GM18870 (cell line): ENCODE measurements around the gene ARMC3.

Experiments
- ATAC-seq: cut with Tn5 transposase; IDR thresholded peaks from one replicate; pipeline ENCODE4 v1.9.1; 2021; ENCODE audit warnings: moderate library complexity; ENCODE audit not compliant: unreplicated experiment

ARMC3 gene

GRCh38 chr10:22988581-22989360, 60.9 kb downstream of the ARMC3 start:
- peak; percentile 44 for ATAC-seq

- no peak for ATAC-seq
Observed at GRCh38 chr10:22990443-22990842, 62.6 kb downstream of the ARMC3 start.

- no peak for ATAC-seq
Observed at GRCh38 chr10:22992075-22992474, 64.2 kb downstream of the ARMC3 start.

DNA sequence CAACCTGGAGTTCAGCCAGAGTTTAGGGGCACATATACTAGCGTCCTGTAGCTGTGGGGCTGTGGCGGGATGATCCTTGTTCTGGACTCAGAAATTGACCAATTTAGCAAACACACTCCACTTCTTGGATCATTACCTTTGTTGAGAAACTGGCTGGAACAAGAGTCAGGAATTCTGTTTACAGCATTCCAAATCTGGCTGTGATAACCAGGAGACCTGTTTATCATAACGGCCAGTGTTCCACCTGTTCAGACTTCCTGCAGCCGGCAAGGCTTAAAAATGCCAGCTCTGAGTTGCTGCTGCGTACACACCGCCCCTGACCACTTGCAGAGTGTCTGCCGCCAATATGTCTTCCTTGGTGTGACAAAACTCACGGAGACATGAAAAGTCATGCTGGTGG, 64.8 kb downstream of the ARMC3 start:
- no peak for ATAC-seq

DNA sequence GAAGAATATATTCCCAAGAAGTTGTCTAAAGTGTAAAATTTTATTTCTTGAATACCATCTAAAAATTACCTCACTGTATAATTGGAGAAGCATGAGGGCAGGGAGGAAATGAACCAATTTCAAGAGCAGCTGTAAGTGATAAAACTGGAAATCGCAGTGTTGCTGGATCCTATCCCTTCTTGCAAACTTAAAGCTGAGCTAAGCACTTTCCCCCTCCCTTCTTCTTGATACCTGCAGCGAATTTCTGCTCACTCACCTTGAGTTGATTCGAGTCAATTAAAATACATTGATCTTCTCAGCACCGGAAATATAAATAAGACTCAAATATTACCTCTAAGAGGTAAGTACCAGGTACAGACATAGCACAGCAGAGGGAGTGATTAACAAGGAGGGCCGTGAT, 65.5 kb downstream of the ARMC3 start:
- ATAC-seq, result no peak

DNA sequence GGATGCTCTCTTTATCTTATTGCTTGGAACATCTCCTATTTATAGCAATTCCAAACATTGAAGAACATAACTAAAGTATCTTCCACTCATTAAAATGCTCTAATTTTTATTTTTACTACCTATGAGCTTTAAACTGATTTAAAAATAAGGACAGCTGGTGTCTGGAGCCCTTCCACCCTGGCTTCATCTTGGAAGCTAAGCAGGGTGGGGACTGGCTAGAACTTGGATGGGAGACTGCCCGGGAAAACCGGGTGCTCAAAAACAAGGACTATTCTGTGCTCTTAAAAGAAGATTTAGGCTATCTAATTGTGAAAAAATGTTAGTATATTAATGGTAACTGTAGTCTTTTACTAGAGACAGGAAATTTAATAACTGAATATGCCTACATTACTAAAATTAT, 69.2 kb downstream of the ARMC3 start:
- no peak for ATAC-seq

- no peak for ATAC-seq
Observed at GRCh38 chr10:22998091-22998490, 70.2 kb downstream of the ARMC3 start.

- ATAC-seq, result no peak
Observed at GRCh38 chr10:22999942-23000341, 72.1 kb downstream of the ARMC3 start.

GRCh38 chr10:23001901-23002516, 74.2 kb downstream of the ARMC3 start:
- ATAC-seq, result no peak

GRCh38 chr10:23005150-23005549, 77.3 kb downstream of the ARMC3 start:
- ATAC-seq, result no peak

DNA sequence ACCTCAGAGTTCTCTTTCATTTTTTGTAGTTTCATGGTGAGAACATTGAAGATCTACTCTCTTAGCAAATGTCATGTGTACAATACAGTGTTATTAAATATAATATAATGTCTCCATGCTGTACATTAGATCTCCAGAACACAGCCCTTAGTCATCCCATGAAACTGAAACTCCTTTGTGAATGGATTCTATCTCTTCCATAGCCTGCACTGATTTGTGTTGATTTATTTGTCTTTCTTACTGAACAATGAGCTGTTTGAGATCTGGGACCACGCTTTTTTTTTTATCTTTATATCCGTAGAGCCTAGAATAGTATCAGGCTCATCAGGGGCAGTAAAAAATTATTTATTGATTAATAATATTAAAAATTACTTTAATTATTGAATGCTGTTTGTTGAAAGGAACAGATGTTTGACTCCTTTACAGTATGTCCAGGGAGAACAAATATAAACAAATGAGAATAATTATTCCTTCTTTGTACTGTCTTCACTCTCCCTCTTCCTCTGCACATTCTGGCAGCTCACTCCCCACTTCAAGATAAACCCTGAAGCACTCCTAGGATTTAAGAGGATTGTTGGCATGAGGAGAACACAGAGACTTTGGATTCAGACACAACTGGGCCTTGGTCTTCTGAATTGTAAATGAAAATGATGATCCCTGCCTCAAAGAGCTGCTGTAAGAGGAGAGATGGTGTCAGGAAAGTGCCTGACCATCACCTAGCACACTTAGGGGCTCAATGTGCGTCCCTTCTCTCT, 85.9 kb downstream of the ARMC3 start:
- ATAC-seq, result no peak

- peak; percentile 94 for ATAC-seq
Observed at GRCh38 chr10:23015021-23015707, 87.3 kb downstream of the ARMC3 start.

DNA sequence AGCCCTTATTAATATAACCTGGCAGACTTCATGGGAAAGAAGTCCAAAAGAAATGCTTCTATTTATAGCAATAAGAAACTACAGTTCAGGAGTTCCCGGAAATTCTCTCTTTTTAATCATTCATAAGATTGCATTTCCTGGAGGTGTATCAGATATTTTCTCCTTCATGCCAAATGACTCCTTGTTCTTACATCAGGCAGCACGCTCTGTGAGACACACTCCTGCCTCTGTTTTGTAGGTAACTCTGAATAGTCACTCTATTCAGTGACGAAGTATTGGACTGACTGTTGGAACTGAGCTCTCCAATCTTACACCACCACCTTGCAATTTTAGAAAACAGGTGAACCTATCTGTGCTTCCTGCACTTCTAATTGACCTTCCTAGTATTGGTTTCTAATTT, 88.8 kb downstream of the ARMC3 start:
- no peak for ATAC-seq

GRCh38 chr10:23019633-23020032, 91.8 kb downstream of the ARMC3 start:
- no peak for ATAC-seq

DNA sequence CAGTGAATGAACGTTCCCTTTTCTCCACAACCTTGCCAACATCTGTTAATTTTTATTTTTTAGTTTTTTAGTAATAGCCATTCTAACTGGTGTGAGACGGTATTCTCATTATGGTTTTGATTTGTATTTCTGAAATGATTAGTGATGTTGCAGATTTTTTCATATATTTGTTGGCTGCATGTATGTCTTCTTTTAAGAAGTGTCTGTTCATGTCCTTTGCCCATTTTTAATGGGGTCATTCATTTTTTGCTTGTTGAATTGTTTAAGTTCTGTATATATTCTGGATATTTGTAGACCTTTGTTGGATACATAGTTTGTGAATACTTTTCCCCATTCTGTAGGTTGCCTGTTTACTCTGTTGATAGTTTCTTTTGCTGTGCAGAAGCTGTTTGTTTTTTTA, 93.6 kb downstream of the ARMC3 start:
- ATAC-seq, result no peak

DNA sequence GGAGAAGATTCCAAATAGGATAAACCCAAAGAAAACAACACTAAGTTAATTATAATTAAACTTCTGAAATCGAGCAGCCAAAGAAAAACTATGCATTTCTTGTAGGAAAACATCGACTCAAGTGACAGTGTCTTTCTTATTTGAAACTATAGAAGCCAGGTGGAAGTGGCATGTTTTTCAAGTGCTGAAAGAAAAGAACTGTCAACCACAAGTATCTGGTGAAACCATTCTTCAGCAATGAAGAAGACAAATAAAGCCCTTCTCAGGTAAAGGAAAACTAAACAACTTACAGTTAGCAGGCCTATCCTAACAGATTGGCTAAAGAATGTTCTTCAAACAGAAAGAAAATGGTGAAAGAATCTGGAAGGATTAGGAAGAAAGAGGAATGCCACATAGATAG, 96.1 kb downstream of the ARMC3 start:
- no peak for ATAC-seq

GRCh38 chr10:23031318-23031717, 103.5 kb downstream of the ARMC3 start:
- ATAC-seq, result no peak

DNA sequence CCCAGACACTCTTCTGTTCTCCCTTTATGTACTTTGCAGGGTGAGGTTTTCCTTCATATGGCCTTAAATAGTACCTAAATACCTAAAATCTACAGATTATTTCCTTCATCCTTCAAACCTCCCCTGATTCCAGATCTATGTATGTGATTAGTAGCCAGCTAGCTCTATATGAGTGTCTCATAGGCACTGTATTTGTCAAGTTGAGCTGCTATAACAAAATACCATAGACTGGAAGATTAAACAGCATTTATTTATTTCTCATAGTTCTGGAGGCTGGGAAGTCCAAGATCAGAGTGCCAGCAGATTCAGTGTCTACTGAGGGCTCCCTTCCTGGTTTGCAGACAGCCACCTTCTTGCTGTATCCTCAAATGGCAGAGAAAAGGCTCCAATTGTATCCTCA, 106.9 kb downstream of the ARMC3 start:
- no peak for ATAC-seq

GRCh38 chr10:23035569-23035968, 107.7 kb downstream of the ARMC3 start:
- no peak for ATAC-seq

GRCh38 chr10:23037152-23037551, 109.3 kb downstream of the ARMC3 start:
- ATAC-seq, result no peak

DNA sequence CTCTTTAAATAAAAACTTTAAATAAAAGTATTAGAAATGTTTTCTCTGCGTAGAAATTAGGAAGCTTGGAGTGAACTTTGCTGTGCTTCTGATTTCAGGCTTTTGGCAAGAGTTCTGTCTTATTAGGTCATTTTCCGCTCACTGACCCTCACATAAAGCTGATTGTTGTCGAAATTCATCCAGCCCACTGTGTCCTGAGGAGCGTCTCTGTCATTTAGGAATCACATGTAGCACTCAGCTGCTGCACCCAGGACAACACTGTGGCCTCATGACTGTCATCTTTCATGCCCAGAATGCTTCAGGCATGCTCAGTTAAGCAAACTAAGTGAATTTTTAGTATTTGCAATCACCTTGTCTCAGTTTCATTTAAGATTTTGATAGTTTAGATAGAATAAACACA, 109.7 kb downstream of the ARMC3 start:
- no peak for ATAC-seq
